Measurements from ENCODE around the gene RAPGEF5.

- TF ChIP-seq CTCF (IDR thresholded peaks at IDR 0.05) (no peak), POLR2A (IDR thresholded peaks at IDR 0.05) (no peak)
These were observed 78.3 kb downstream of the RAPGEF5 start for GRCh38 chr7:22278660-22279059.
